HUES6 (cell line): Measurements from ENCODE around the gene PERM1.
"Not testable (repeated sequence)": the region's sequence is repeated elsewhere in the genome, so short reads cannot be mapped to it uniquely, and the experiment has no call there.

Experiments used
- H3K27ac ChIP-seq: 2 replicates; pipeline ENCODE4 v1.7.0; 2013; ENCODE audit warnings: low read depth, mild to moderate bottlenecking, low read length, inconsistent platforms
- H3K27me3 ChIP-seq: 2 replicates; pipeline ENCODE4 v1.6.1; 2013; ENCODE audit warnings: low read length; ENCODE audit not compliant: control insufficient read depth, insufficient read depth
- H3K36me3 ChIP-seq: 2 replicates; pipeline ENCODE4 v1.6.1; 2013; ENCODE audit warnings: low read length; ENCODE audit not compliant: control insufficient read depth, insufficient read depth
- H3K4me1 ChIP-seq: 2 replicates; pipeline ENCODE4 v1.6.1; 2013; ENCODE audit warnings: low read length; ENCODE audit not compliant: control insufficient read depth, insufficient read depth
- H3K4me3 ChIP-seq: 2 replicates; pipeline ENCODE4 v1.5.1; 2013; ENCODE audit warnings: low read depth, low read length
- H3K9ac ChIP-seq: one replicate; pipeline ENCODE4 v1.6.1; 2013; ENCODE audit warnings: mild to moderate bottlenecking, low read length
- H3K9me3 ChIP-seq: 2 replicates; pipeline ENCODE4 v1.6.1; 2013; ENCODE audit warnings: low read depth, low read length; ENCODE audit not compliant: control insufficient read depth, insufficient read depth

PERM1 gene

DNA sequence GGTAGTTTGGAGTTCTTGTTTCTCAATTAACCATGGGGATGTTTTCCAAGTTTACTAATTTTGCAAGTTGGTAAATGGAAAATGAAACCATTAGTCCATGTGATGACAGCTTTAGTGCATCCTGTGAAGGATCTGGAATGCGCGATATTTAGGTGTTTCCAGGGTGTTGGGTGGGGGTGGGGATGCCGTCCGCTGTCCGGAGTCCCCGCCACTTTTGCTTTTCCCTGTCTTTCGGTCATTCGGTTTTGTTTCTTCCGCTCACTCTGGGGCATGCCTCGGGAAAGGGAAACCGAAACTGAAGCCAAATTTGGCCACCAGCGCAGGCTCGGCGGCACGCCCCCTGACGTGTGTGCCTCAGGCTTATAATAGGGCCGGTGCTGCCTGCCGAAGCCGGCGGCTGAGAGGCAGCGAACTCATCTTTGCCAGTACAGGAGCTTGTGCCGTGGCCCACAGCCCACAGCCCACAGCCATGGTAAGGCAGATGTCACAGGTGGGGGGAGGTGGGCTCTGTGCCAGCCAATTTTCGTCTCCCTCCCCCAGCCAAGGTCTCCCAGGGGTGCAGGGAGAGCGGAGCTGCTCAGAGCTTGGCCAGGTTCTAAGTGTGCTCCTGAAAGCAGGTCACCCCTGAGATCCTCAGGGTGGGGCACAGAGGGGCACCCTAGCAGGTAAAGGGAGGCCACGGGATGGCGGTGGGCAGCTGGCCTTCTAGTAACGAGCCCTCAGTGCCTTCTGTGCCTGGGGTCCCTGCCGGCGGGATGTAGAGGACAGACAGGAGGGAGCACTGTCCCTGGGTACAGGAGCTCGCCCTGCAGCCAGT is 31.4 kb upstream of the PERM1 start, which contains the start of gene ISG15:
TSS of gene ISG15 (plus strand) at position 393 of the 817 bp plus-strand sequence. CDS start at position 470, 77 bp downstream.
- Histone ChIP-seq H3K36me3 (no peaks in the 10 kb centered on the region), H3K4me3 (peak within 1 kb of the TSS; percentile 81), H3K9me3 (no peaks in the 10 kb centered on the region), H3K4me1 (peaks cover 20% of the 10 kb centered on the region), H3K27ac (peak within 1 kb of the TSS; percentile 56; the same call in 1 of the 2 replicates), H3K27me3 (0 out of 2 replicates have a peak, but pooled peaks cover 3% of the 10 kb centered on the region), H3K9ac (peak within 1 kb of the TSS; percentile 80)

- Histone ChIP-seq H3K27ac (peak overlapping the region; percentile 56; the same call in 1 of the 2 replicates), H3K4me3 (peak overlapping the region; percentile 81), H3K9ac (peak overlapping the region; percentile 57), H3K4me1 (peaks cover 20% of the 10 kb centered on the region)
- not testable (repeated sequence) for H3K36me3 ChIP-seq, H3K27me3 ChIP-seq, H3K9me3 ChIP-seq
Observed at GRCh38 chr1:1012736-1013104, 30.8 kb upstream of the PERM1 start.

GRCh38 chr1:1011396-1011949 is 29.6 kb upstream of the PERM1 start:
- H3K27me3 ChIP-seq, result 0 out of 2 replicates have a peak, but pooled peaks cover 3% of the 10 kb centered on the region
- no peaks in the 10 kb centered on the region for H3K9me3 ChIP-seq
- H3K9ac ChIP-seq, result no peak overlapping the region
- no peaks in the 10 kb centered on the region for H3K36me3 ChIP-seq
- no peak overlapping the region for H3K4me3 ChIP-seq
- no peak overlapping the region for H3K27ac ChIP-seq
- H3K4me1 ChIP-seq, result peaks cover 22% of the 10 kb centered on the region

- H3K27ac ChIP-seq, H3K36me3 ChIP-seq, H3K9ac ChIP-seq: not testable (repeated sequence)
Observed at GRCh38 chr1:1010131-1010530, 28.2 kb upstream of the PERM1 start.

DNA sequence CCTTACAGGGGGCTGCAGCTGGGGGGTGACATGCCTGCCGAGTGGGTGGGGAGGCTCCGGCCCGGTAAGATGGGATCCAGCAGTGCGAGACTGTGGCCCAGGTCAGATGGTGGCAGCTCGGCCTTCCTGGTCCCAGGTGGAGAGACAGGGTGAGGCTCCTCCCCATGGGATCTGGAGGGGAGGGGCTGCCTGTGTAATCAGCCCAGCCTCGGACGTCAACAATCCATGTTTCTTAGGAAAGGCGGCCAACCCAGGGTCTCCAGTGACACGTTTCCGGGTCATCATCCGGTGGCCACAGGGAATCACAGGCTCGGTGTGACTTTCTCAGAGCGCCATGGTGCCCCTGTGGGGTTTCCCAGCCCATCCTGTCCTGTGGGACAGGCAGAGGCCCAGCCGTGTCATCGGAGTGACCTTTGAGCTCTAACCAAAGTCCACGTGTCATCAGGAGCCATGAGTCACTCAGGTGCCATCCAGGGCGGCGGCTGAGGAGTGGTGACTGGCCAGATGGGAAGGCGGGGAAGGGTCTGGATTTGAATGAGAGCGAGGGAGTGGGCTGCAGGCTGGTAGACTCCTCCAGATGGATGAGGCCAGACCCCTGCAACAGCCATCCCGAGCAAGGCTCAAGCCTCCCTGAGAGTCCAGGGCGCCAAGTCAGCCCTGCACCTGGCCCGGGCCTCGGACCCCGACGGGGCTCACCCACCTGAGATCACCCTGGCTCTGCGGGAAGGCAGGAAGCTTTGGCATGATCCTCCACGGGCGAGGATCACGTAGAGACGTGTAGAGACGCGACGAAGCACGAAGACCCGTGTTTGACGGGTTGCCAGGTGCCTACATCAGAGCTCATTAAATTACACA is 24.6 kb upstream of the PERM1 start:
- Histone ChIP-seq H3K27ac (no peak overlapping the region), H3K9me3 (no peaks in the 10 kb centered on the region), H3K4me1 (peaks cover 35% of the 10 kb centered on the region), H3K27me3 (peaks cover 28% of the 10 kb centered on the region), H3K36me3 (no peaks in the 10 kb centered on the region), H3K4me3 (no peak overlapping the region), H3K9ac (peak overlapping the region; percentile 48)

More at GRCh38 chr1:1010131-1010530, 28.2 kb upstream of the PERM1 start:
- H3K4me3 ChIP-seq, H3K27me3 ChIP-seq, H3K9me3 ChIP-seq: not testable (repeated sequence)
- H3K4me1 ChIP-seq, result peaks cover 35% of the 10 kb centered on the region

GRCh38 chr1:1005774-1006304 is 23.9 kb upstream of the PERM1 start:
- H3K27me3 ChIP-seq, result peaks cover 35% of the 10 kb centered on the region
- no peak overlapping the region for H3K4me3 ChIP-seq
- no peak overlapping the region for H3K27ac ChIP-seq
- H3K36me3 ChIP-seq, result no peaks in the 10 kb centered on the region
- H3K9me3 ChIP-seq, result no peaks in the 10 kb centered on the region
- no peak overlapping the region for H3K9ac ChIP-seq
- peaks cover 35% of the 10 kb centered on the region for H3K4me1 ChIP-seq

- no peak overlapping the region for H3K9ac ChIP-seq
Observed at GRCh38 chr1:1004780-1005697, 23.1 kb upstream of the PERM1 start.

DNA sequence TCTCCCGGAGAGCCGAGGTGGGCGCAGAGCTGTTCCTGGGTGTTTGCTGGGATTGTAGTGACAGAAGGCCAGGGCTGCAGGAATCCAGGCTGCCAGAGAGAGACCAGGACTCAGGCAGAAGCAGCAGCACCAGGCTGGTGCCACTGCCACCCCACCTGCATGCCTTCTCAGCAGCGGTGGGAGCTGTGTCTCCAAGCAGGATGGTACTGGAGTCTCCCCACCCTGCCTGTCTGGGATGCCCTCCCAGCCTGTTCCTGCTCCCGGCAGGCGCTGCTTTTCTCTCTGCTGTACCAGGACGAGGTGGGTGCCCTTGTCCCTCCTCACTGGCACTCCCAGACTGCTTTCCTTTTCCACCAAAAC is 22.5 kb upstream of the PERM1 start:
- no peak overlapping the region for H3K9ac ChIP-seq
- no peaks in the 10 kb centered on the region for H3K36me3 ChIP-seq
- H3K4me1 ChIP-seq, result peaks cover 35% of the 10 kb centered on the region
- H3K9me3 ChIP-seq, result no peaks in the 10 kb centered on the region
- no peak overlapping the region for H3K27ac ChIP-seq
- peaks cover 50% of the 10 kb centered on the region for H3K27me3 ChIP-seq
- no peak overlapping the region for H3K4me3 ChIP-seq

More at GRCh38 chr1:1004780-1005697, 23.1 kb upstream of the PERM1 start:
- H3K4me3 ChIP-seq, result no peak overlapping the region
- H3K9me3 ChIP-seq, result no peaks in the 10 kb centered on the region
- H3K36me3 ChIP-seq, result no peaks in the 10 kb centered on the region
- H3K4me1 ChIP-seq, result peaks cover 35% of the 10 kb centered on the region
- H3K27ac ChIP-seq, result no peak overlapping the region
- peaks cover 43% of the 10 kb centered on the region for H3K27me3 ChIP-seq

DNA sequence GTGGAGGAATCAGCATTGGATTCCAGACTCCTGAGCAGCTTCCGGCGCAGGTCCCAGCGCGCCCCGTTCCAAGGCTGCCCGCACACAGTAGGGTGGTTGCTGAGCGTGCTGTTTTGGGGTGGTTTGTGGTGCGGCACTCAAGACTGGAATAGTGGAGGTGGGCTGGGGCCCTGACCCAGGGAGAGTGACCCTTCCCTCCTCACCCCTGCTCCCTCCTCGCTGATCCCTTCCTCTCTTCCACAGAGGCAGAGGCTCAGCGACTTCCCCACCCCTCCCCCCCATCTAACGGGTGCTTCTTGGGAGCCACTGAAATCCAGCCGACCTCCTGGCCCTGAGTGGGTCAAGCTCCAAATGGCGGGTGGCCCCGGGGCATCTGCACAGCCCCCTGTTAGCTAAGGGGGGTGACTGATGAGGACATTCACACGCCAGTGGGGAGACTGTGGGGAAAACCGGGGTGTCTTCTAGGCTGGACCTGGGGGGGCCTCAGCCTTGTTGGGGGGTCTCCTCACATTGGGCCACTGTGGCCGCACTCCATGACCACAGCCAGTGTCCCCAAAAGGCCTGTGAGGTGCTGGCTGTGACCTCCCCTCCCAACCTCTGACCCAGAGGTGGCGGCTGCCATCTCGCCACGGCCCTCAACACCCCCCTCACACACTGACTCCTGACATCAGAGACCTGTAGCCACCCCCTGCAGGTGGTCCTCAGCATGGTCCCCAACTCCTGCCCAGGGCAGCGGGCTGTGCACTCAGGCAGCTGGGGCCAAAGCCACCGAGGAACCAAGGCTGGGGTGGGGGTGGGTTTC is 21.9 kb upstream of the PERM1 start:
- no peak overlapping the region for H3K27ac ChIP-seq
- H3K36me3 ChIP-seq, result no peaks in the 10 kb centered on the region
- no peaks in the 10 kb centered on the region for H3K9me3 ChIP-seq
- H3K27me3 ChIP-seq, result peaks cover 52% of the 10 kb centered on the region
- peaks cover 35% of the 10 kb centered on the region for H3K4me1 ChIP-seq
- H3K9ac ChIP-seq, result no peak overlapping the region
- no peak overlapping the region for H3K4me3 ChIP-seq
